GM12891 (cell line): ENCODE measurements around the gene RBFOX2.

ENCODE experiments used
- PAX5 ChIP-seq: IDR thresholded peaks from 2 replicates; pipeline ENCODE4 v1.6.1; 2011; ENCODE audit warnings: low read length, moderate library complexity, mild to moderate bottlenecking; ENCODE audit not compliant: insufficient read depth, severe bottlenecking
- POLR2A ChIP-seq: IDR thresholded peaks from 2 replicates; pipeline ENCODE4 v1.6.1; 2011; ENCODE audit warnings: low read depth, low read length, control low read depth
- POLR2AphosphoS5 ChIP-seq: IDR thresholded peaks from 2 replicates; pipeline ENCODE4 v1.6.1; 2011; ENCODE audit warnings: low read depth, low read length, control low read depth
- POU2F2 ChIP-seq: IDR thresholded peaks from 2 replicates; pipeline ENCODE4 v1.6.1; 2011; ENCODE audit warnings: low read depth, mild to moderate bottlenecking, control low read depth, low read length, moderate library complexity
- SPI1 ChIP-seq: IDR thresholded peaks from 2 replicates; pipeline ENCODE4 v1.6.1; 2011; ENCODE audit warnings: low read depth, low read length, control low read depth
- TAF1 ChIP-seq: IDR thresholded peaks from 2 replicates; pipeline ENCODE4 v1.6.1; 2011; ENCODE audit warnings: low read depth, low read length, control low read depth

- TF ChIP-seq POLR2A, result no peak
- TF ChIP-seq POLR2AphosphoS5, result no peak
- no peak for TF ChIP-seq SPI1
- TF ChIP-seq TAF1, result no peak
- no peak for TF ChIP-seq POU2F2
- no peak for TF ChIP-seq PAX5
These were observed 5.9 kb downstream of the RBFOX2 start for GRCh38 chr22:36022697-36023096.
